Left lung (tissue), 10 donors: Measurements from ENCODE around the gene MBL2. TPM values are rescaled to one million over a fixed set of nuclear protein-coding genes. Genes with fewer than 3 reads are reported as not detected.
A peak's percentile ranks its signal among the peaks of the same experiment; 100 is the strongest.

Experiments
- ATAC-seq: fragments of 200-7000 bp; cut with Tn5 transposase; one replicate; pipeline ENCODE4 v1.9.1; 2020; ENCODE audit warnings: moderate library complexity
- DNase-seq, 4 donors: peaks; one replicate each; pipeline ENCODE4 v3.0.0-alpha.2; 2013 to 2020
- H3K27ac ChIP-seq, 2 donors: fragments of 200-600 bp; sonication (generic) in 1 of 2; one replicate each; pipeline versions ENCODE4 v1.5.0 to v1.8.0; 2020 to 2021
- H3K27me3 ChIP-seq, 2 donors: fragments of 200-600 bp; sonication (generic) in 1 of 2; one replicate each; pipeline versions ENCODE4 v1.5.0 to v1.8.0; 2020 to 2021
- H3K36me3 ChIP-seq, 2 donors: fragments of 200-600 bp; sonication (generic) in 1 of 2; one replicate each; pipeline versions ENCODE4 v1.5.0 to v1.8.0; 2020 to 2021
- H3K4me1 ChIP-seq, 2 donors: fragments of 200-600 bp; one replicate each; pipeline ENCODE4 v1.8.0; 2021
- H3K4me3 ChIP-seq, 2 donors: fragments of 200-600 bp; sonication (generic) in 1 of 2; one replicate each; pipeline versions ENCODE4 v1.5.0 to v1.8.0; 2020 to 2021; ENCODE audit warnings: mild to moderate bottlenecking in 1 of 2
- H3K9me3 ChIP-seq, 2 donors: fragments of 200-600 bp; sonication (generic) in 1 of 2; one replicate each; pipeline versions ENCODE4 v1.5.0 to v1.8.0; 2020 to 2021
- intact Hi-C, 2 donors: fragments of 100-400 bp; cut with DNase I; formaldehyde crosslinking; loops; one replicate each; pipeline versions ENCODE4 v1.11.2 to v1.14.2; 2022
- polyA plus RNA-seq, 6 donors: library from polyadenylated mRNA; unstranded; fragments of 120-200 nt; gene quantifications; one replicate each; pipeline ENCODE4 v1.2.1, GENCODE V29; 2013; ENCODE audit not compliant: insufficient read length in 6 of 6
- total RNA-seq, 2 donors: library from RNA; stranded (reverse); fragmentation: NEBNext Ultra II Directional; extraction: Animal tissue kit (Norgen Biotek cat#: 25700); gene quantifications; one replicate each; pipeline ENCODE4 v1.2.1, GENCODE V29; 2021
- TF ChIP-seq, protein P1 (sequence below), 2 donors: fragments of 200-600 bp; sonication (generic) in 1 of 2; IDR thresholded peaks; one replicate each; pipeline versions ENCODE4 v1.5.0 to v1.8.0; 2021; ENCODE audit warnings: antibody characterized with exemption in 2 of 2
- donor health status: DM: no; HTN: yes; CAD: no.
- donor health status: DM: no; HTN: no; CAD: no.

The MBL2 gene
- total and polyA plus RNA-seq, 8 donors = not detected

DNA sequence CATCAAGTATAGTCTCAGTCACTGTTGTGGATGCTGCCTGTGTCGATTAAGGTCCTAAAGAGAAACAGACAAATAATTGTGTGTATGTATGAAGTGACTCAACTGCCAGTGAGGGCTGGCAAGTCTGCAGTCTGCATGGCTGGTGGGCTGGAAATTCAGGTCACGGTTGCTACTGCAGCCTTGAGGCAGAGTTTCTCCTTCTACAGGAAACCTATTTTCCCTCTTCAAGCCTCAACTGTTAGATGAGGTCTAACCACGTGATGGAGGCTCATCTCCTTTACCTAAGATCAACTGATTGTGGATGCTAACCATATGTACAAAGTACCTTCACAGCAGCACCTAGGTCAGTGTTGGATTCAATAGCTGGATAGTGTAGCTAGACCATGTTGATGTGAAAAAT lies 29.9 kb downstream of the MBL2 start:
- Histone ChIP-seq H3K4me1 (no peaks in the 10 kb centered on the region), H3K27ac (no peak overlapping the region), H3K9me3 (no peaks in the 10 kb centered on the region), H3K27me3 (no peaks in the 10 kb centered on the region), H3K36me3 (no peaks in the 10 kb centered on the region), H3K4me3 (no peak overlapping the region)
- TF ChIP-seq, protein P1, sequence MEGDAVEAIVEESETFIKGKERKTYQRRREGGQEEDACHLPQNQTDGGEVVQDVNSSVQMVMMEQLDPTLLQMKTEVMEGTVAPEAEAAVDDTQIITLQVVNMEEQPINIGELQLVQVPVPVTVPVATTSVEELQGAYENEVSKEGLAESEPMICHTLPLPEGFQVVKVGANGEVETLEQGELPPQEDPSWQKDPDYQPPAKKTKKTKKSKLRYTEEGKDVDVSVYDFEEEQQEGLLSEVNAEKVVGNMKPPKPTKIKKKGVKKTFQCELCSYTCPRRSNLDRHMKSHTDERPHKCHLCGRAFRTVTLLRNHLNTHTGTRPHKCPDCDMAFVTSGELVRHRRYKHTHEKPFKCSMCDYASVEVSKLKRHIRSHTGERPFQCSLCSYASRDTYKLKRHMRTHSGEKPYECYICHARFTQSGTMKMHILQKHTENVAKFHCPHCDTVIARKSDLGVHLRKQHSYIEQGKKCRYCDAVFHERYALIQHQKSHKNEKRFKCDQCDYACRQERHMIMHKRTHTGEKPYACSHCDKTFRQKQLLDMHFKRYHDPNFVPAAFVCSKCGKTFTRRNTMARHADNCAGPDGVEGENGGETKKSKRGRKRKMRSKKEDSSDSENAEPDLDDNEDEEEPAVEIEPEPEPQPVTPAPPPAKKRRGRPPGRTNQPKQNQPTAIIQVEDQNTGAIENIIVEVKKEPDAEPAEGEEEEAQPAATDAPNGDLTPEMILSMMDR (IDR thresholded peaks at IDR 0.05) = no peak
- intact Hi-C loops = loop anchor here in 1 of 2 donors (5.0 kb wide), 1 partner anchor 35 kb away; no protein-coding TSS in a partner anchor
- DNase-seq = no peak
- ATAC-seq = no peak

DNA sequence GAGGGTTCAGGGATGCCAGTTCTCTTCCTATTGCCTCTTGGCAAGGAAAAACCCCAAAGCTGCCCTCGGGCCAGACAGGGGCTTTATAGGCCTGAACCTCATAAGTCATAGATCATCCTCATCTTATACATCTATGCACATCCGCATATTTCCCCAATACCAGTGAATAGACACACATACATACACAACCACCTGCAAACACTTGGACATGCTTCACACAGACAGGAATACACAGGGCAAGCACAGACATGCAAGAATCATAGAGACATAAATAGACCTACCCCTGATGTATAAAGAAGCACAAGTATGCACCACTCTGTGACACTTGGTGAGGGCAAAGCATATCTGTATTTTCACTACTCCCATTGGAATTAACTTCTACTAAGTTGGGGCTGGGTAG lies 30.7 kb downstream of the MBL2 start:
- ATAC-seq (no peak), DNase-seq (no peak)
- TF ChIP-seq, protein P1 (IDR thresholded peaks at IDR 0.05) = no peak
- H3K4me3 ChIP-seq = no peak overlapping the region
- H3K4me1 ChIP-seq = no peaks in the 10 kb centered on the region
- H3K27me3 ChIP-seq = no peaks in the 10 kb centered on the region
- intact Hi-C loops = loop anchor here in 1 of 2 donors (5.0 kb wide), 1 partner anchor 35 kb away; no protein-coding TSS in a partner anchor
- H3K36me3 ChIP-seq = no peaks in the 10 kb centered on the region
- H3K27ac ChIP-seq = no peak overlapping the region
- H3K9me3 ChIP-seq = no peaks in the 10 kb centered on the region

DNA sequence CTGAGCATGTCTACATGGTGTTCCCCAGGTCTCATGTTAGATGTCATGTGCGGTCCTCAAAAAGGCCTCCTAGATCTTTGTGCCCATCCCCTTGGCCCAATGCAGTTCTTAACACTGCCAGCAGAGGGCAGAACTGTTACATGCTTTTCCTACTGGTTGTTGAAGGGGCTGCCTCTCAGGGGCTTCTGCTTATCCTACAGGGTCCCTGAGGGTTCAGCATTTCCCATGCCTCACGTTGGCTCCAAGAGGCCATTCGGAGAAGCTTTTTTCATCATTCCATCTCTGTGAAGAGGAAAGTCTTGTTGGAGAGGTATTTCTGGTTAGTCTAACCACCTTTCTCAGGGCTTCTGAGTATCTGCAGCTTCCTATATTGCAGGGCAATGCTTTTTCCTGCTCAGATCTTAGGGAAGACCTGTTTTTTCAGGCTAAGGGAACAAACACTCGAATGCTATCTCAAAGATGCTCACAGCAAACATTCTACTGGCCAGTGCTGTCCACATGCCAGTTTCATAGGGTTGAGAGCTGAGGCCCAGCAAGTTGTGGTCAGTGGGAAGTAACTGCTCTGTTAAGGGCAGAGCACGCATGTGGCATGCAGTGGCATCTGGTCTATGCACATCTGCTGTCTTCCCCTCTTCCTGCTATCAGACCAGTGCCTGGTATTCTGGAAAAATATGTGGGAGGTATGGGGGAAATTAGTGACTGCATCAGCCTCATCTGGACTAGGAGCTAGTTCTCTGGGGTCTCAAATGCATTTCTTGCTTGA lies 31.5 kb downstream of the MBL2 start:
- DNase-seq (peak in 1 of 4 donors; percentile 49), ATAC-seq (peak; percentile 73)
- Histone ChIP-seq H3K4me1 (no peaks in the 10 kb centered on the region), H3K27me3 (no peaks in the 10 kb centered on the region), H3K36me3 (no peaks in the 10 kb centered on the region), H3K27ac (no peak overlapping the region), H3K4me3 (no peak overlapping the region), H3K9me3 (no peaks in the 10 kb centered on the region)
- intact Hi-C loops = loop anchor here in 1 of 2 donors (5.0 kb wide), 1 partner anchor 36 kb away; no protein-coding TSS in a partner anchor
- TF ChIP-seq, protein P1 (IDR thresholded peaks at IDR 0.05) = peak; percentile 78 to 95

DNA sequence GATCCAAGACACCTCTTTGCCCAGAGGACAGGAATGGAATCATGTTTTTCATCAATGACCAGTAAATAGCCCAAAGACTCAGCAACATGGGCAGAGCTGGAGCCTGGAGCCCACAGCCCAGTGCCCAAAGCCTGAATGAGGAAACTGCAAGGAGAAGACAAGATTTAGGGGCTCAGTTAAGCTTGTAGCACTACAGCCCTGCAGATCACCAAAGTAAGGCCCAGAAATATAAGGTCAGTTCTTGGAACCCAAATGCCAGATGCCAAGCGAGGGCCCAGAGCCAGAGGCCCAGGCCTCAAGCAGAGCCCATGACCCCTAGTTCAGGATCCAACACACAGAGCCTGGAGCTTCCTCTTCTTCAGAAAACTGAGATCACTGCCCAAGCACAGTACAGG lies 32.4 kb downstream of the MBL2 start:
- Histone ChIP-seq H3K4me3 (no peak overlapping the region), H3K27me3 (no peaks in the 10 kb centered on the region), H3K36me3 (no peaks in the 10 kb centered on the region), H3K4me1 (no peaks in the 10 kb centered on the region), H3K9me3 (no peaks in the 10 kb centered on the region), H3K27ac (no peak overlapping the region)
- DNase-seq (no peak), ATAC-seq (no peak)
- TF ChIP-seq, protein P1 (IDR thresholded peaks at IDR 0.05) = no peak
- intact Hi-C loops = loop anchor here in 1 of 2 donors (5.0 kb wide), 1 partner anchor 37 kb away; no protein-coding TSS in a partner anchor

DNA sequence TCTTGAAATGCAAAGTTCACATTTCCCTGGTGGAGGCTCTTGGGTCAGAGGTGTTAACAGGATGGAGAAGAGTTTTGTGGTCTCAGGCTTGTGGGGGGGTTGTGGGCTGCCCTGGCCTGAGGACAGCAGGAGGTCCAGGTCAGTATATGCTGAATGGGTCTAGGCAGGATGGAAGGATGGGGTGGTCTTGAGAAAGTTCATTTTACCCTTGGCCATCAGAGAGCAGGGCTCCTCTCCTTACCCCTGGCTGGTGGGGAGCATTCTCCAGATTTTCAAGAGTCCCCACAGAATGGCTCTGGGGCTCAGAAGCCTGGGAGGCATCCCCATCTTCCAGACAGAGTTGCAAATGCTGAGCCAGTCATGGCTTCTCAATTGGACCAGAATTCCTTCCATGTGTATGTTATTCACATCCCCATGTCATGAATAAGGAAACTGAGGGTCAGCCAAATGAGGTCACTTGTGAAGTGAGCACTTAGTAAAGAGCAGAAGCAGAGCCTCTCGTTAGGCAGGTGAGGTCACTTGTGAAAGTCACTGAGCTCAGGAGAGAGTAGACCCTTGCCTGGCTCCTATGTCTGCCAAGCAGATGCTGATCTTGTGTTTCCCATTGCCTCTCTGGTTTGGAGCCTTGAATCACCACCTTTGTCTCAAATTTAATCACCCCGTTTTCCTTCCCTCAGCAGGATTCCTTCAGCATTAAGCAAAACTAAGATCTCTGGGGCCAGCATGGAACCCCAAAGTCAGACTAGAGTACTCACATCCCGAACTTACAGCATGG lies 33.0 kb downstream of the MBL2 start:
- intact Hi-C loops = loop anchor here in 1 of 2 donors (5.0 kb wide), 1 partner anchor 38 kb away; no protein-coding TSS in a partner anchor

More for the DNA sequence above, 33.0 kb downstream of the MBL2 start:
- TF ChIP-seq, protein P1 (IDR thresholded peaks at IDR 0.05) = no peak
- DNase-seq (no peak), ATAC-seq (no peak)
- no peaks in the 10 kb centered on the region for H3K9me3 ChIP-seq
- no peak overlapping the region for H3K27ac ChIP-seq
- no peaks in the 10 kb centered on the region for H3K4me1 ChIP-seq
- no peaks in the 10 kb centered on the region for H3K36me3 ChIP-seq
- H3K27me3 ChIP-seq = no peaks in the 10 kb centered on the region
- no peak overlapping the region for H3K4me3 ChIP-seq
